ENCODE data around the gene DUS3L. TPM values are rescaled to one million over a fixed set of nuclear protein-coding genes. Genes with fewer than 3 reads are reported as not detected.
A peak's percentile ranks its signal among the peaks of the same experiment; 100 is the strongest.

DUS3L gene
- polyA plus RNA-seq, 1 donor = 23.2 TPM

GRCh38 chr19:5821521-5822180 is 30.7 kb upstream of the DUS3L start:
- DNase-seq = no peak

- DNase-seq = no peak
These were observed 29.8 kb upstream of the DUS3L start for GRCh38 chr19:5820785-5821184.

DNA sequence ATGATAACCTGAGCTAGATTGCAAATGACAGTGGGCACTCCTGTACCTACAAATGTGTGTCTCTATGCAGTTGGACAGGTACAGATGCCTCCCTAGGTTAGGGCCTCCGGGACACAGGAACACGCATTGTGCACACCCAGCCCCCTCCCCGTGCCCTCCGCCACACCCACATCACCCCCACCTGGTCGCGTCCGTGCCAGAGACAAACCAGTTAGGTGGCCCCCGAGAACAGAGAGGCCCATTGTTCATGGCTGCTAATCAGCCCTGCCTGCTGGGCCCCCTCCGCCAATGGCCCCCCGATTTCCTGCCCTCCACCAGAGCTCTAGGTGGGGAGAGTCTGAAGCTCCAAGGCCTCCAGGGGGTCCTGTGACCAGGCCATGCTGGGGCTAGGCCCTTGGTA is 27.6 kb upstream of the DUS3L start:
- no peak for DNase-seq

- DNase-seq = no peak
These were observed 26.3 kb upstream of the DUS3L start for GRCh38 chr19:5817218-5817617.

GRCh38 chr19:5814852-5815246 is 23.9 kb upstream of the DUS3L start:
- no peak for DNase-seq

- DNase-seq = no peak
These were observed 23.3 kb upstream of the DUS3L start for GRCh38 chr19:5814123-5814851.

DNA sequence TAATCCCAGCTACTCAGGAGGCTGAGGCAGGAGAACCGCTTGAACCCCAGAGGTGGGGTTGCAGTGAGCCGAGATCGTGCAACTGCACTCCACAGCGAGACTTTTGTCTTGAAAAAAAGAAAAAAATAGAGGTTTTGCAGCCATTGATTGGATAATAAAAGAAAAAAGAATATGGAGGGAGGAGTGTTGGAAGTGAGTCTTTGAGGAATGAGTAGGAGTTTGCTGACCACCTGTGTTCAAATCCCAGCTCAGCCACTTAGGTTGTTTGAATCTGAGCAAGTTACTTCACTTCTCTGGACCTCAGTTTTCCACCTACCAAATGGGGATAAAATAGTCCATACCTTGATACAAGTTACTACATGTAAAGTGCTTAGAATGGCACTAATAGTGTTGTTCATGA is 20.2 kb upstream of the DUS3L start:
- no peak for DNase-seq

- DNase-seq = no peak
These were observed 18.5 kb upstream of the DUS3L start for GRCh38 chr19:5809469-5809868.

- no peak for DNase-seq
These were observed 18.1 kb upstream of the DUS3L start for GRCh38 chr19:5809053-5809452.

- DNase-seq = no peak
These were observed 17.3 kb upstream of the DUS3L start for GRCh38 chr19:5808120-5808816.

- no peak for DNase-seq
These were observed 15.9 kb upstream of the DUS3L start for GRCh38 chr19:5806905-5807304.

GRCh38 chr19:5806133-5806489 is 15.1 kb upstream of the DUS3L start:
- DNase-seq = no peak

GRCh38 chr19:5805462-5806132 is 14.6 kb upstream of the DUS3L start:
- DNase-seq = peak; percentile 54

DNA sequence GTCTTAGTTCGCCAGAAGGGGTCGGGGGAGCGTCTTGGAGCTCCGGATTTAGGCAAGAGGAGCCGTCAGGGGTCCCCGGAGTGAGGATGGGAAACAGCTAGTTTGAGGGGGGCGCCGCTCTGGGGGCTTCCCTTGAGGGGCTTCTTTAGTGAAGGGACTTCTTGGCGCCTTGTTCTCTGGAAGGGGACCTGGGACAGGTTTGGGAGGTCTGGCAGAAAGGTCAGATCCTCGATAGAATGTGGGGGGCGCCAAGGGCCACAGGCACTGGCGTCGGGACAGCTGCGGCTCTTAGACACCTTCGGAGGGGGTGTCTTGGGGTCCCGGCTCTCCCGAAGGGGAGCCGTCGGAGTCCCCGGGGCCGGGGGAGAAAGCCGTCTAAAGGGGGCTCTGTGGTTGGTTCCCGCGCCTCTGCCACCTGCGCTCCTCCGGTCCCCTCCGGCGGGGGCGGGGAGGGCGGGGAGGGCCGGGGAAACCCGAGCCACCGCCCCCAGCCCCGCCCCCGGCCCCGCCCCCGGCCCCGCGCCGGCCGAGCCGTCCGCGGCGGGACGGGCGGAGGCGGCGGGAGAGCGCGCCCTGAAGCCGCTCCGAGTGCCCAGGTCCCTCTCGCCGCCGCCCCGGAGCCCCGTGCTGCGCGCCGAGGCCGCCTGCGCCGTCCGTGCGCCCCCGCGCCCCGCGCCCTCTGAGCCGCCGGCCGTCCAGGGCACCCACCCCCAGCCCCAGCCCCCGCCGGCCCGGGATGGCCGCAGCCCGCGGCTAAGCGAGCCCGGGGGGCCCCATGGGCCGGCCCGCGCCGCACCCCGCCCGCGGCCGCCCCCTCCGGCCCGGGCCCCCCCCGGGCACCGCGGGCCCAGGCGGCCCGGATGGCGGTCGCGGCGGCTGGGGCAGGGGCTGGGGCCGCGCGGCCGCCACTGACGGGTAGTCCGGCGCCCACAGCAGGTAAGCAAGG is 13.8 kb upstream of the DUS3L start, which contains the start of gene NRTN:
NRTN (plus strand) TSS at position 552 of the 946 bp plus-strand sequence. CDS start 19,099 bp downstream, outside the sequence.
- DNase-seq = no peak

GRCh38 chr19:5803752-5804515 is 13.0 kb upstream of the DUS3L start:
- peak; percentile 91 for DNase-seq

GRCh38 chr19:5803441-5803751 is 12.4 kb upstream of the DUS3L start:
- no peak for DNase-seq

DNA sequence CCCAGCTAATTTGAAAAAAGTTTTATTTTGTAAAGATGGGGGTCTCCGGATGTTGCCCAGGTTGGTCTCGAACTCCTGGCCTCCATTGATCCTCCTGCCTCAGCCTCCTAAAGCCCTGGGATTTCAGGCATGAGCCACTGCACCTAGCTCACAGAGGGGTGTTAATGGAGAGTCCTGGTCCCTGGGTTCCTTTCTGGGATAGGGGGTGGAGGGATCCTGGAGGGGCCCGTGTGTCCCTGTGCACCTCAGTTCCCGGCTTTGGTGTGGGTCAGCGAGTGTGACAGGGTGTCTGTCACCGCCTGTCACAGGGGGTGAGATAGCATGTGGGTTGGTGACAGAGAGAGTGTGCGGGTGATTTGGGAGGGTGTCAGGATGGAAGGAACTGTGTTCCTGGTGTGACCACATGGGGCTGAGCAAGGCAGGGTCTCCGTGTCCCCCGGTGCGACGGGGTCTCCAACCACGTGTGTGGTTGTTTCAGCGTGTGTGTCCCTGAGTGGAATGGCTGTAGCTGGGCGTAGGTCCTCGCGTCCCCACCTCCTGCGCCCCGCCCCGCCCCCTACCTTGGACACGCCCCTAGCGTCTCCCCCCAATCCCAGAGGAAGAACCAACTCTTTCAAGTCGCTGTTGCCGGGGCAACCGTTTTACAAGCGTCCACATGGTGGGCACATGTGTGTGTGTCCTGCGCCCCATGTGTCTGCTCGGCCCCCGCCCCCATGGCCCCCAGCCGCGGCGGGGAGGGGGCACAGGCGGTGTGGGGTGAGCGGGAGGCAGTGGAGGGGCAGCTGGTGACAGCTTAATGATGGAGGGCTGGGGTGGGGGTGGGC is 11.0 kb upstream of the DUS3L start:
- DNase-seq = no peak

- no peak for DNase-seq
These were observed 9.7 kb upstream of the DUS3L start for GRCh38 chr19:5800361-5801270.
